KG1 (cell line): ENCODE data around the gene PATL1.
"Not testable (repeated sequence)": the region's sequence is repeated elsewhere in the genome, so short reads cannot be mapped to it uniquely, and the experiment has no call there.

Experiments used
- DNase-seq: peaks from one replicate; lab custom pipeline; 2025; lab: John Stamatoyannopoulos, UW

The PATL1 gene

DNA sequence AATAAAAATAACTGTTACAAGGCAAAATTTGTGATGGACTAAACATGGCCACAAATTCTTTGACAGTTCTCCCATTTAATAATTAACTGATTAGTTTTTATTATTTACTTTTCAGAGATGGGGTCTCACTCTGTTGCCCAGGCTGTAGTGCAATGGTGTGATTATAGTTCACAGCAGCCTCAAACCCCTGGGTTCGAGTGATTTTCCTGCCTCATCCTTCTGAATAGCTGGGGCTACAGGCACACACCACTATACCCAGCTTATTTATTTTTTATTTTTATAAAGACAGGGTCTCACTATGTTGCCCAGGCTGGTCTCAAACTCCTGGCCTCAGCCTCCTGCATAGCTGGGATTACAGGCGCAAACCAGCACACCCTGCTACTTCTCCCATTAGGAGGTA lies 4.5 kb upstream of the PATL1 start:
- DNase-seq: no peak

- DNase-seq: no peak
These were observed 2.6 kb upstream of the PATL1 start for GRCh38 chr11:59671471-59671870.

DNA sequence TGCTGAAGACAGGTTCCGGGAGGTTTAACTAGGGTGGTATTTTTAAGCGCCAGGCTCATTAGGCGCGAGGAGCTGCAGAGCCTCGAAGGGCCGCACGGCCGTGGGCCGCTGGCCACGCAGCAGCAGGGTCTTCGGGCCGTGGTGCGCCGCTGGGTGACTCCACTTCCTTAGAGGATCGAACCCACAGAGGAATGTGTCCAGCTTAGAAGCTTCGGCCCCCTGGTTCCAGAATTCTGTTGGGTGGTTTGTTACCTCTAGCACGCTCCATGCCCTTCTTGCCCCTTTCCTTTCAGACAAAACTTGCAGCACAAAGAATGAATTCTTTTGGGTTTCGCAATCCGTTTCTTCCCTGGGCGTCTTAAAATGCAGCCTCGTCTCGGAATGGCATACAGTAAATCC lies 773 bp upstream of the PATL1 start:
- no peak for DNase-seq

- no peak for DNase-seq
These were observed 468 bp downstream of the PATL1 start for GRCh38 chr11:59668188-59668949.

DNA sequence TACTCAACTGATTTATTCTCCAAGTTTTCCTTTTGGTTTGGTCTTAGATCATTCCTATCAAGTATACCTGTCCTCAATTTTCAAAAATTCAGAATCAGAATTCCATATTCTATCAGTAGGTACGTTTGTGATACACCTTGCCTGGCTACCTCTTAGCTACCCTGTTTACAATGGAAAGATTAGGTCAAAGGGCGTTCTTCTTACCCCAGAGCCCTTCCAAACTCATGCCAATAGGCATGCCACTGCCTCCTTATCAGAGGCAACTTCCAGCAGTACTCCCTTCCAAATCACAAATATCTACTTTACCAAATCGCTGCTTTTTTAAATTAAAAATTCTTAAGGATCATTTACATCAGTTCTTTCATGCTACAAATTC lies 1.0 kb downstream of the PATL1 start:
- no peak for DNase-seq

DNA sequence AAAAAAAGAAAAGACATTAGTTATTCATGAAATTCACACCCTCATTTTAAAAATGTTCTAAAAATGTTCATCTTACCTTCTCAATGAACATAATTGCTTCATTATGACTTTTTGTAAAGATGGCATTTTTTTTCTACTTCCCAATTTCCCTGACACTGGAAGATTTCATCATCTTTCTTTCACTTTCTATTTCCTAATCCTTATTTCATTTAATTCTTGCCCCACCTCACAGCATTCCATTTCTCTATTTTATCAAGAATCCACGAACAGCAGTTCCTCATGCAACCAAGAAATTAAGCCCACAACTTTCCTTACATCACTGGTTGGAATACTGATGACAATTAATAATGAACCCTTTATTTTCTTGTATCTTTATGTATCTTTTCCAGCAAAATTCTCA lies 1.9 kb downstream of the PATL1 start:
- DNase-seq: no peak

DNA sequence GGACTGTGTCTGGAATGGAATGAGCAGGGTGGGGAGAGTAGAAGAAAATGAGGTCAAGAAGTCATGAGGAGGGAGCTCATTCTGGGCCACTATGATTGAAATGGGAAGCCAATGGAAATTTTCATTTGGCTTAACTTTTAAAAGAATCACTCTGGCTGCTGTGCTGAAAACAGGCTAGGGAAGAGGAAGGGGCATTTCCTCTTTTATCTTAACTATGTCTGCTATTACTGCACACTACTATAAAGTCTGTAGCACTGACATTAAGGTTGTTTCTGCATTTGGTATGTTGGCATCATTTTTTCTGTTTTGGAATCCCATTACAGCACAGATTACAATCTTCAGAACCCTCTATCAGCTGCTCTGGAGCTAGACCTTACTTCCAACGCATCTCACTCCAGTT lies 8.2 kb downstream of the PATL1 start:
- DNase-seq: no peak

- no peak for DNase-seq
These were observed 8.9 kb downstream of the PATL1 start for GRCh38 chr11:59659981-59660380.

GRCh38 chr11:59658036-59658435 lies 10.8 kb downstream of the PATL1 start:
- no peak for DNase-seq

DNA sequence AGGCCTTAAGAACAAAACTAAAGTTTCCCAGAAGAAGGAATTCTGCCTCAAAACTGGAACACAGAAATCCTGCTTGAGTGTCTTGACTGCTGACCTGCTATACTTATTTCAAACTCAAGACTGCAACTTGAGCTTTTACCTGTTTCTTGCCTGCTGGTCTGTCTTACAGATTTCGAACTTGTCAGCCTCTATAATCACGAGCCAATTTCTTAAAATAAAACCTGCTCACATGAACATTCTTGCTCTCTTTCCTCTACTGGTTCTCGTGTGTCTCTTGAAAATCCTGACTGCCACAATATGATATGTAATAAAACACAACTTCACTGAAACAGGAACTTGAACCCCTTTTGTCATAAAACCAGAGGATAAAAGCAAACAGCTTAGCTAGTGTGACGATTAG lies 13.9 kb downstream of the PATL1 start:
- no peak for DNase-seq

- no peak for DNase-seq
These were observed 21.4 kb downstream of the PATL1 start for GRCh38 chr11:59647245-59647980.

DNA sequence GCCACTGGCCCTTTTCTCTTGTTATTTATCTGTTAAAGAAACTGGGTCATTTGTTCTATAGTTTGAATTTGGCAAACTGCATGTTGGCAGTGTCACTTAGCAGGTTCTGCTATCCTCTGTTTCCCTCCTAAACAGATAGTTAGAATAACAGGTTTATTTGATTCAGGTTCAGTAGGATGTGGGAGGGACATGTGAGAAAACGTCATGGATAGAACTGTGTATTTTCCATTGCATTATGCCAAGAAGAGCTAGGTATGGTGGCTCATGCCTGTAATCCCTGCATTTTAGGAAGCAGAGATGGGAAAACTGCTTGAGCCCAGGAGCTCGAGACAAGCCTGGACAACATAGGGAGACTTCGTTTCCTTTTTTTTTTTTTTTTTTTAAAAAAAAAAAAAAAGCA lies 24.3 kb downstream of the PATL1 start:
- no peak for DNase-seq

- no peak for DNase-seq
These were observed 25.4 kb downstream of the PATL1 start for GRCh38 chr11:59643390-59643789.

DNA sequence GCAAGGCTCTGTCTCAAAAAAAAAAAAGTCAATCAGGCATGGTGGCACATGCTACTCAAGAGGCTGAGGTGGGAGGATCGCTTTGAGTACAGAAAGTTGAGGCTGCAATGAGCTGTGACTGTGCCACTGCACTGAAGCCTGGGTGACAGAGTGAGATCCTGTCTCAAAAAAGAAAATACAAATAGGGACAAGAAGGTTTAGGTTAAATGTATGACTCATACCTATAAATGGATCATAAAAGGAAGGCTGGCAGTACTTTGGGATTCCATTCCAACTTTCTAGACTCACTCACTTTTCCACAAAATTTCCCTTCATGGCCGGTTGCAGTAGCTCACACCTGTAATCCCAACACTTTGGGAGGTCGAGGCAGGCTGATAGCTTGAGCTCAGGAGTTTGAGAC lies 27.7 kb downstream of the PATL1 start:
- DNase-seq: no peak

GRCh38 chr11:59630493-59630892 lies 38.3 kb downstream of the PATL1 start:
- DNase-seq: no peak

DNA sequence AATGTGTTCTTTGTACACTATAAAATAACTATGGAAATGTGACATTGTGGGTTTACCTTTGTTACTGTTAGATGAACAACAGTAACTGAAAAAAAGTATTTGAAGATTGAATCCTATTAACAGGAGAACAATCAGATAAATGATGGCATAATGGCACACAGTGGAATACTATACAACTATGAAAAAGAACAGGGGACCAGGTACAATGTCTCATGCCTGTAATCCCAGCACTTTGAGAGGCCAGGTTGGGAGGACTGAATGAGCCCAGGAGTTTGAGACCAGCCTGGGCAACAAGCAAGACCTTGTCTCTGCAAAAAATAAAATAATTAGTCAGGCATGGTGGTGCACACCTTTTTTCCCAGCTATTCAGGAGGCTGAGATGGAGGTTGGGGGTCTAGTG lies 38.8 kb downstream of the PATL1 start:
- no peak for DNase-seq

DNA sequence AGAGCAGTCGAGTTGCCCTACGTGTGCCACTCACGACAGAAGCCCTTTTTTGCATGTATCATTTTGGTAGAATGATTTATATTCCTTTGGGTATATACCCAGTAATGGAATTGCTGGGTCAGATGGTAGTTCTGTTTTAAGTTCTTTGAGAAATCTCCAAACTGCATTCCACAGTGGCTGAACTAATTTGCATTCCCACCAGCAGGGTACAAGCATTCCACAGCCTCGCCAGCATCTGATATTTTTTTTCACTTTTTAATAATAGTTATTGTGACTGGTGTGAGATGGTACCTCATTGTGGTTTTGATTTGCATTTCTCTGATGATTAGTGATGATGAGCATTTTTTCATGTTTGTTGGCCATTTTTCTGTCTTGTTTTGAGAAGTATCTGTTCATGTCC lies 41.9 kb downstream of the PATL1 start:
- DNase-seq: not testable (repeated sequence)

DNA sequence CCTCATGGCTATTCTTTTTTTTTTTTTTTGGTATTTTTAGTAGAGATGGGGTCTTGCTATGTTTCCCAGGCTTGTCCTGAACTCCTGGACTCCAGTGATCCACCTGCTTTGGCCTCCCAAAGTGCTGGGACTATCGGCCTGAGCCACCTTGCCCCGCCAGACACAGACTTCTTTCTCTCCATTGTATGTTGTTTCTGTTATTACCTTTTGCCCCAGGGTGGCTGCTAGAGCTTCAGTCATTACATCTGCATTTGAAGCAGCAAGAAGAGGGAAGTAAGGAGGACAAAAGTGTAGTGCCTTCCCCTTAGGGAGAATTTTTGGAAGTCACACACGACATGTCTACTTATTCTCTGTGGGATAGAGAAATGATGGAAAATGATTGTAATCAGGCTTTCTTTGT lies 43.1 kb downstream of the PATL1 start:
- DNase-seq: no peak

DNA sequence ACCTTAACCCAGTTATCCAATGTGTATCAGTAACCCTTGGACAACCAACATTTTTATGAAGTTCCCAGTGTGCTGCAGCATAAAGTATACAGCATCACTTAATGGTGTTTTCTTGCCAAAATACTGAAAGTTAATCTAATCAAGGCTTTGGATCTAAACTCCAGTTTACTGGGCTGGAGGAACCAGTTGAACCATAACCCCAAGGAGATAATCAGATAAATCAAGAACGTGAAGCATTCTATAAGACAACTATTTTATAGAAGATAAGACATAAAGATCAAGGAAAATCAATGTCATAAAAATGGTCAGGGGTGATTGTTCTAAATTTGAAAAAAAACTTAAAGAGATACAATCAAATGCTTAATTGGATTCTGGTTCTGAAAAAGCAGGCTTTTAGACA lies 51.0 kb downstream of the PATL1 start:
- no peak for DNase-seq

GRCh38 chr11:59616396-59616982 lies 52.3 kb downstream of the PATL1 start:
- DNase-seq: no peak

- DNase-seq: peak; percentile 100
These were observed 53.0 kb downstream of the PATL1 start, which contains the start of gene OSBP for GRCh38 chr11:59615637-59616395. OSBP (minus strand) TSS chr11:59615774; CDS start chr11:59615664, 110 bp downstream.

GRCh38 chr11:59615120-59615636 lies 53.7 kb downstream of the PATL1 start:
- no peak for DNase-seq
